CD4-positive, CD25-positive, alpha-beta regulatory T cell (primary cell): ENCODE data around the gene G3BP2. TPM values are rescaled to one million over a fixed set of nuclear protein-coding genes. Genes with fewer than 3 reads are reported as not detected.

Source experiments
- ATAC-seq, 2 donors: fragments of 150-1000 bp; cut with Tn5 transposase; one replicate each; pipeline ENCODE4 v1.10.0; 2021; ENCODE audit warnings: low read depth in 2 of 2, moderate number of reproducible peaks in 2 of 2, moderate library complexity in 1 of 2
- DNase-seq, 3 donors: peaks; one replicate each; pipeline versions ENCODE4 v3.0.0 to v3.0.0-alpha.2; 2012 to 2022; ENCODE audit warnings: mixed read lengths in 1 of 3
- H3K27ac ChIP-seq: one replicate; pipeline ENCODE4 v1.7.0; 2013; ENCODE audit warnings: mild to moderate bottlenecking, low read length; ENCODE audit not compliant: insufficient read depth, poor library complexity, severe bottlenecking
- H3K27me3 ChIP-seq: one replicate; pipeline ENCODE4 v1.7.0; 2013; ENCODE audit warnings: low read length; ENCODE audit not compliant: control insufficient read depth, insufficient read depth
- H3K36me3 ChIP-seq: one replicate; pipeline ENCODE4 v1.7.0; 2013; ENCODE audit warnings: mild to moderate bottlenecking, low read length, moderate library complexity; ENCODE audit not compliant: control insufficient read depth, insufficient read depth
- H3K4me1 ChIP-seq: 2 replicates; pipeline ENCODE4 v1.7.0; 2013; ENCODE audit warnings: mild to moderate bottlenecking, low read length; ENCODE audit not compliant: insufficient read depth, control insufficient read depth, poor library complexity, severe bottlenecking
- H3K4me3 ChIP-seq: one replicate; pipeline ENCODE4 v1.7.0; 2013; ENCODE audit warnings: low read depth, mild to moderate bottlenecking, low read length, moderate library complexity
- H3K9me3 ChIP-seq, 2 experiments: 1 replicate in 1 of 2; 2 replicates in 1 of 2; pipeline ENCODE4 v1.7.0; 2013; ENCODE audit warnings: low read length in 2 of 2, mild to moderate bottlenecking in 1 of 2, moderate library complexity in 1 of 2; ENCODE audit not compliant: control insufficient read depth in 2 of 2
- H3K27ac Mint-ChIP-seq, 3 donors: one replicate each; pipeline ENCODE4 v1.8.0; 2020 to 2022; ENCODE audit warnings: mild to moderate bottlenecking in 3 of 3, mixed read lengths in 3 of 3, moderate library complexity in 2 of 3
- H3K27me3 Mint-ChIP-seq: one replicate; pipeline ENCODE4 v1.8.0; 2022; ENCODE audit warnings: mild to moderate bottlenecking, mixed read lengths
- H3K36me3 Mint-ChIP-seq: one replicate; pipeline ENCODE4 v1.8.0; 2020; ENCODE audit warnings: mixed read lengths
- H3K4me1 Mint-ChIP-seq, 4 donors: one replicate each; pipeline ENCODE4 v1.8.0; 2020 to 2022; ENCODE audit warnings: mixed read lengths in 4 of 4, mild to moderate bottlenecking in 1 of 4
- H3K4me3 Mint-ChIP-seq, 4 donors: one replicate each; pipeline ENCODE4 v1.8.0; 2020 to 2022; ENCODE audit warnings: mild to moderate bottlenecking in 4 of 4, mixed read lengths in 4 of 4, moderate library complexity in 3 of 4
- H3K9me3 Mint-ChIP-seq, 7 donors: one replicate each; pipeline ENCODE4 v1.8.0; 2020 to 2022; ENCODE audit warnings: mixed read lengths in 7 of 7, mild to moderate bottlenecking in 3 of 7, moderate library complexity in 2 of 7
- polyA plus RNA-seq, 4 donors: library from polyadenylated mRNA; unstranded; fragments of 300-500 nt; fragmentation: Illumina TruSeq; gene quantifications; one replicate each; pipeline ENCODE4 v1.2.3, GENCODE V29; 2021
- total RNA-seq: library from RNA; stranded (reverse); gene quantifications from one replicate; pipeline ENCODE4 v1.2.3, GENCODE V29; 2022

Gene G3BP2
- total and polyA plus RNA-seq, 5 donors from 2014 or later = 101 to 300 (median 122) TPM

- H3K9me3 ChIP-seq = no peaks in the 10 kb centered on the region
- peaks cover 46% of the 10 kb centered on the region for H3K36me3 Mint-ChIP-seq
- no peaks in the 10 kb centered on the region for H3K27me3 Mint-ChIP-seq
- DNase-seq (no peak), ATAC-seq (no peak)
- peaks cover 39 to 84% (median 55%) of the 10 kb centered on the region in 4 donors for H3K4me1 Mint-ChIP-seq
- H3K4me3 Mint-ChIP-seq = no peak overlapping the region
- H3K27me3 ChIP-seq = no peaks in the 10 kb centered on the region
- no peak overlapping the region for H3K4me3 ChIP-seq
- no peak overlapping the region for H3K27ac ChIP-seq
- no peaks in the 10 kb centered on the region for H3K9me3 Mint-ChIP-seq
- peaks cover 48% of the 10 kb centered on the region for H3K4me1 ChIP-seq
- peaks cover 69% of the 10 kb centered on the region for H3K36me3 ChIP-seq
- peak overlapping the region in 1 of 3 donors; percentile 29 for H3K27ac Mint-ChIP-seq
Observed at GRCh38 chr4:75659512-75660031, 13.6 kb downstream of the G3BP2 start.

DNA sequence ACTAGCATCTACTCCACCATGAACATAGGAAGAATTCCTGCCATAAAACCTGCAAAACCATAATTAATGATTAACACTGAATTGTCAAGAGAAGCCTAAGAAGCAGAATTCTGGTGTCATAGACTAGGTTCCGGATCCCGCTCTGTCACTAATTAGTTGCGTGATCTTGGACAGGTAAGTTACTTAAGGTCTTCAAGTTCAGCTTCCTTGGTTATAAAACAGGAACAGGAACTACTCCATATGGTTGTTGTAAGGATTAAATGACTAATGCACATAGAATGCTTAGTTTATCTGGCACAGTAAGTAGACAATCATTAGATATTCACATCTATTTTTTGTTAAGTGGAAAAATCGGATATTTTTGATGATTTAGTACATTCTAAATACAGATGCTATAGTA lies 14.3 kb downstream of the G3BP2 start:
- Mint-ChIP-seq H3K9me3 (no peaks in the 10 kb centered on the region), H3K36me3 (peaks cover 52% of the 10 kb centered on the region), H3K4me1 (peaks cover 41 to 83% (median 57%) of the 10 kb centered on the region in 4 donors), H3K27me3 (no peaks in the 10 kb centered on the region), H3K27ac (peak overlapping the region in 2 of 3 donors; percentile 61 to 87), H3K4me3 (no peak overlapping the region)
- Histone ChIP-seq H3K9me3 (no peaks in the 10 kb centered on the region), H3K4me3 (no peak overlapping the region), H3K36me3 (peaks cover 76% of the 10 kb centered on the region), H3K27ac (no peak overlapping the region), H3K4me1 (peaks cover 43% of the 10 kb centered on the region), H3K27me3 (no peaks in the 10 kb centered on the region)
- ATAC-seq (no peak), DNase-seq (no peak)

GRCh38 chr4:75655562-75655961 lies 17.6 kb downstream of the G3BP2 start:
- ATAC-seq = peak; percentile 91 to 94
- no peak overlapping the region for H3K4me3 ChIP-seq
- no peaks in the 10 kb centered on the region for H3K27me3 ChIP-seq
- Mint-ChIP-seq H3K4me1 (peaks cover 37 to 68% (median 55%) of the 10 kb centered on the region in 4 donors), H3K36me3 (peaks cover 41% of the 10 kb centered on the region), H3K27ac (peak overlapping the region in 2 of 3 donors; percentile 47 to 93), H3K4me3 (peak overlapping the region in 3 of 4 donors; percentile 13 to 71 (median 32)), H3K9me3 (no peaks in the 10 kb centered on the region), H3K27me3 (no peaks in the 10 kb centered on the region)
- peaks cover 25% of the 10 kb centered on the region for H3K4me1 ChIP-seq
- H3K9me3 ChIP-seq = no peaks in the 10 kb centered on the region
- DNase-seq = peak in 2 of 3 donors; percentile 51 to 93
- peaks cover 91% of the 10 kb centered on the region for H3K36me3 ChIP-seq
- H3K27ac ChIP-seq = peak overlapping the region; percentile 77

- ATAC-seq = peak; percentile 39 to 45
- Mint-ChIP-seq H3K27ac (peak overlapping the region; percentile 47 to 93 (median 85)), H3K27me3 (no peaks in the 10 kb centered on the region), H3K36me3 (peaks cover 40% of the 10 kb centered on the region), H3K9me3 (no peaks in the 10 kb centered on the region), H3K4me3 (peak overlapping the region; percentile 13 to 71 (median 47)), H3K4me1 (peaks cover 39 to 70% (median 53%) of the 10 kb centered on the region in 4 donors)
- Histone ChIP-seq H3K9me3 (no peaks in the 10 kb centered on the region), H3K4me1 (peaks cover 21% of the 10 kb centered on the region), H3K4me3 (peak overlapping the region; percentile 24), H3K27ac (peak overlapping the region; percentile 77), H3K27me3 (no peaks in the 10 kb centered on the region), H3K36me3 (peaks cover 90% of the 10 kb centered on the region)
- peak in 2 of 3 donors; percentile 38 to 74 for DNase-seq
Observed at GRCh38 chr4:75654905-75655304, 18.3 kb downstream of the G3BP2 start.

GRCh38 chr4:75653845-75654503 lies 19.2 kb downstream of the G3BP2 start:
- DNase-seq (peak in 1 of 3 donors; percentile 45), ATAC-seq (peak in 1 of 2 donors; percentile 1)
- peaks cover 90% of the 10 kb centered on the region for H3K36me3 ChIP-seq
- H3K4me3 ChIP-seq = no peak overlapping the region
- H3K36me3 Mint-ChIP-seq = peaks cover 34% of the 10 kb centered on the region
- peaks cover 21% of the 10 kb centered on the region for H3K4me1 ChIP-seq
- no peaks in the 10 kb centered on the region for H3K27me3 ChIP-seq
- H3K9me3 Mint-ChIP-seq = no peaks in the 10 kb centered on the region
- H3K27ac Mint-ChIP-seq = peak overlapping the region; percentile 3 to 68 (median 47)
- H3K4me3 Mint-ChIP-seq = peak overlapping the region in 1 of 4 donors; percentile 9
- no peaks in the 10 kb centered on the region for H3K27me3 Mint-ChIP-seq
- H3K27ac ChIP-seq = peak overlapping the region; percentile 77
- H3K4me1 Mint-ChIP-seq = peaks cover 35 to 69% (median 46%) of the 10 kb centered on the region in 4 donors
- no peaks in the 10 kb centered on the region for H3K9me3 ChIP-seq

- DNase-seq (no peak), ATAC-seq (no peak)
- peaks cover 65% of the 10 kb centered on the region for H3K36me3 ChIP-seq
- no peak overlapping the region for H3K4me3 ChIP-seq
- H3K27ac ChIP-seq = no peak overlapping the region
- H3K4me1 ChIP-seq = no peaks in the 10 kb centered on the region
- H3K27me3 Mint-ChIP-seq = no peaks in the 10 kb centered on the region
- no peaks in the 10 kb centered on the region for H3K27me3 ChIP-seq
- no peaks in the 10 kb centered on the region for H3K9me3 Mint-ChIP-seq
- H3K36me3 Mint-ChIP-seq = peaks cover 37% of the 10 kb centered on the region
- H3K27ac Mint-ChIP-seq = no peak overlapping the region
- H3K9me3 ChIP-seq = no peaks in the 10 kb centered on the region
- H3K4me1 Mint-ChIP-seq = peaks cover 5 to 27% (median 22%) of the 10 kb centered on the region in 4 donors
- H3K4me3 Mint-ChIP-seq = no peak overlapping the region
Observed at GRCh38 chr4:75644095-75644494, 29.1 kb downstream of the G3BP2 start.

DNA sequence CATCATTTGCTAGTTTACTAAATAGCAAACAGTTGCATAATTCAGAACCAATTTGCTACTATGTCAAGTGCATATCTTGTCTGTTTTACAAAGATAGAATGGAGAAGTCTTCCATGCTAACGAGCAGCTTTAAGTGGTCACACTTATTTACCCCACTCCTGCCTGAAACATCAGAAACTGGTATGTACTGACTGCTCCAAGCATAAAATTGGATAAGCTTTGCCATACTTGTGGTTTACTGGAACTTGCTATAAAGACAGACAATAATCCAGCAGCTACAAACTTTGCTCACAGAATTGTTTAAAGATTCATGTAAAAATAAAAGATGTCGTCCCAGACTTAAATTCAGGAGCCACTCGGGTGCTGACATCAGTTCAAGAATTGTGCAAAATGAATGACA lies 29.6 kb downstream of the G3BP2 start:
- Histone ChIP-seq H3K36me3 (peaks cover 64% of the 10 kb centered on the region), H3K9me3 (no peaks in the 10 kb centered on the region), H3K4me3 (no peak overlapping the region), H3K27me3 (no peaks in the 10 kb centered on the region), H3K4me1 (no peaks in the 10 kb centered on the region), H3K27ac (no peak overlapping the region)
- ATAC-seq (no peak), DNase-seq (no peak)
- no peak overlapping the region for H3K27ac Mint-ChIP-seq
- H3K4me3 Mint-ChIP-seq = no peak overlapping the region
- peaks cover 0 to 2% (median 0%) of the 10 kb centered on the region in 7 donors for H3K9me3 Mint-ChIP-seq
- no peaks in the 10 kb centered on the region for H3K27me3 Mint-ChIP-seq
- H3K36me3 Mint-ChIP-seq = peaks cover 37% of the 10 kb centered on the region
- peaks cover 5 to 26% (median 18%) of the 10 kb centered on the region in 4 donors for H3K4me1 Mint-ChIP-seq
